ENCODE results near the gene ZNF317.

- TF ChIP-seq TAF1 (IDR thresholded peaks at IDR 0.05; ENCODE audit: control insufficient read depth, extremely low read depth, insufficient read depth, low read length, severe bottlenecking) (no peak), KLF1 (tag; IDR thresholded peaks at IDR 0.05) (no peak), RCOR1 (IDR thresholded peaks at IDR 0.05; ENCODE audit: borderline replicate concordance in 1 of 2, low read depth in 2 of 2, low read length in 2 of 2) (no peak), KAT2B (IDR thresholded peaks at IDR 0.05; ENCODE audit: low read depth, low read length) (no peak), ZNF780A (CRISPR knock-in tag; IDR thresholded peaks at IDR 0.05) (no peak), STAT6 (CRISPR knock-in tag; IDR thresholded peaks at IDR 0.05) (no peak)
Measured at GRCh38 chr19:9146882-9147281, 6.7 kb downstream of the ZNF317 start.
